K562 (cell line): ENCODE results near the gene S100A8. TPM values are rescaled to one million over a fixed set of nuclear protein-coding genes. Genes with fewer than 3 reads are reported as not detected.

ENCODE experiments used
- ATAC-seq: fragments of 200-7000 bp; cut with Tn5 transposase; 3 replicates; pipeline ENCODE4 v1.9.1; 2020; ENCODE audit warnings: moderate library complexity
- BruUV-seq: library from RNA; stranded (reverse); fragments of 400-500 nt; replicated peaks from 2 replicates; lab custom pipeline; 2021; lab: Mats Ljungman, UMichigan
- CTCF ChIA-PET: fragments of 300-600 bp; formaldehyde crosslinking; extraction: SDS; loops from one replicate; lab custom pipeline; 2021; ENCODE audit warnings: low intra/inter-chr PET ratio; lab: Yijun Ruan, JAX
- POLR2A ChIA-PET: fragments of 300-600, 350-650 bp; sonication (Branson Sonifier 250); formaldehyde crosslinking; extraction: SDS; loops from one replicate; lab custom pipeline; 2021; ENCODE audit warnings: antibody characterized with exemption, inconsistent platforms; lab: Yijun Ruan, JAX
- DNase-seq, 4 experiments: peaks; one replicate each; pipeline versions ENCODE4 v3.0.0 to v3.0.0-alpha.2; 2011 to 2018; ENCODE audit warnings: low spot score in 3 of 4, mixed read lengths in 3 of 4; ENCODE audit errors: extremely low read depth in 1 of 4
- FAIRE-seq: peaks from 2 replicates; lab custom pipeline; 2011; peaks lifted over from hg19 to GRCh38; lab: Jason Lieb, UNC
- H2AFZ ChIP-seq: 2 replicates; pipeline ENCODE4 v1.6.0; 2011; ENCODE audit warnings: low read depth, low read length, control low read depth, inconsistent platforms
- H3K27ac ChIP-seq: fragments of 200-600 bp; 3 replicates; pipeline ENCODE4 v1.8.0; 2011; ENCODE audit warnings: low read depth, mild to moderate bottlenecking, control low read depth, inconsistent platforms, low read length, moderate library complexity, mixed read lengths; ENCODE audit errors: extremely low read depth
- H3K27me3 ChIP-seq, 2 experiments: fragments of 300-600 bp in 1 of 2; 2 replicates in 1 of 2; 3 replicates in 1 of 2; pipeline versions ENCODE4 v1.6.0 to v1.8.0; 2011; ENCODE audit warnings: inconsistent platforms in 2 of 2, low read length in 2 of 2, mild to moderate bottlenecking in 1 of 2, mixed read lengths in 1 of 2, moderate library complexity in 1 of 2; ENCODE audit not compliant: control insufficient read depth in 2 of 2, insufficient read depth in 2 of 2
- H3K36me3 ChIP-seq: fragments of 300-600 bp; 3 replicates; pipeline ENCODE4 v1.8.0; 2011; ENCODE audit warnings: mild to moderate bottlenecking, low read length, inconsistent platforms; ENCODE audit not compliant: control insufficient read depth, insufficient read depth
- H3K4me1 ChIP-seq, 2 experiments: fragments of 200-600 bp in 1 of 2; replicated peaks in 1 of 2; 2 replicates in 1 of 2; 3 replicates in 1 of 2; pipeline versions ENCODE4 v1.5.1 to v1.8.0; 2011; ENCODE audit warnings: inconsistent platforms in 2 of 2, low read length in 2 of 2, mild to moderate bottlenecking in 1 of 2, mixed read lengths in 1 of 2, moderate library complexity in 1 of 2; ENCODE audit not compliant: control insufficient read depth in 2 of 2, insufficient read depth in 2 of 2
- H3K4me2 ChIP-seq: 2 replicates; pipeline ENCODE4 v1.6.1; 2011; ENCODE audit warnings: low read length, control low read depth, inconsistent platforms, mixed read lengths; ENCODE audit not compliant: insufficient read depth
- H3K4me3 ChIP-seq: fragments of 200-600 bp; sonication (generic), shearing (Covaris generic); 2 replicates; pipeline ENCODE4 v1.5.1; 2016; ENCODE audit warnings: control low read depth, inconsistent platforms
- H3K79me2 ChIP-seq: fragments of 200-600 bp; 3 replicates; pipeline ENCODE4 v1.8.0; 2011; ENCODE audit warnings: low read length, inconsistent platforms; ENCODE audit not compliant: control insufficient read depth, insufficient read depth
- H3K9ac ChIP-seq, 2 experiments: 2 replicates each; pipeline versions ENCODE4 v1.6.0 to v1.6.1; 2011; ENCODE audit warnings: low read depth in 2 of 2, low read length in 2 of 2, control low read depth in 1 of 2, inconsistent platforms in 1 of 2, mild to moderate bottlenecking in 1 of 2, mixed read lengths in 1 of 2; ENCODE audit not compliant: insufficient read depth in 1 of 2
- H3K9me1 ChIP-seq: one replicate; pipeline ENCODE4 v1.6.0; 2011; ENCODE audit warnings: inconsistent platforms, mild to moderate bottlenecking, low read length, moderate library complexity; ENCODE audit not compliant: control insufficient read depth, insufficient read depth
- H3K9me3 ChIP-seq: replicated peaks from 2 replicates; pipeline ENCODE4 v1.5.1; 2011; ENCODE audit warnings: low read depth, low read length, inconsistent platforms; ENCODE audit not compliant: control insufficient read depth, insufficient read depth
- H4K20me1 ChIP-seq: replicated peaks from 2 replicates; pipeline ENCODE4 v1.6.1; 2011; ENCODE audit warnings: low read length, inconsistent platforms, mixed read lengths; ENCODE audit not compliant: control insufficient read depth, insufficient read depth
- CBFA2T3 ChIP-seq: fragments of 450-650 bp; IDR thresholded peaks from 2 replicates; pipeline ENCODE4 v1.6.1; 2017
- CC2D1A ChIP-seq: fragments of 450-650 bp; IDR thresholded peaks from 2 replicates; pipeline ENCODE4 v1.6.1; 2017; ENCODE audit warnings: mild to moderate bottlenecking
- TCFL5 ChIP-seq: fragments of 250-450 bp; sonication (Bioruptor Pico); conservative IDR thresholded peaks from 2 replicates; pipeline ENCODE4 v1.6.1; 2021; ENCODE audit warnings: mild to moderate bottlenecking, moderate library complexity, matching md5 sums
- XRCC3 ChIP-seq: fragments of 450-650 bp; IDR thresholded peaks from 2 replicates; pipeline ENCODE4 v1.6.1; 2017; ENCODE audit warnings: mild to moderate bottlenecking, moderate library complexity
- YY1 ChIP-seq, 3 experiments: IDR thresholded peaks; 2 replicates each; pipeline ENCODE4 v1.6.1; 2011; ENCODE audit warnings: low read length in 2 of 3, mild to moderate bottlenecking in 2 of 3, moderate library complexity in 2 of 3, borderline replicate concordance in 1 of 3, control low read depth in 1 of 3, low read depth in 1 of 3; ENCODE audit not compliant: insufficient read depth in 3 of 3, insufficient replicate concordance in 2 of 3, control insufficient read depth in 1 of 3, insufficient read length in 1 of 3; ENCODE audit errors: extremely low read depth in 1 of 3
- ZNF436 ChIP-seq: fragments of 250-450, 450-650 bp; sonication (Bioruptor Pico); formaldehyde crosslinking; IDR thresholded peaks from 2 replicates; pipeline ENCODE4 v1.7.0; 2020; ENCODE audit warnings: mild to moderate bottlenecking
- WGBS: fragments of 100-300 bp; shearing (Covaris generic); methylation state at CpG from one replicate; pipeline ENCODE4 v1.1.6; 2016; ENCODE audit warnings: low coverage, mixed read lengths; ENCODE audit not compliant: insufficient coverage; ENCODE audit errors: missing lambda C conversion rate; 5-methylcytosine and 5-hydroxymethylcytosine counted together
- in situ Hi-C: fragments of 300-500 bp; cut with MboI; formaldehyde crosslinking; loops from 4 replicates; pipeline ENCODE4 v1.15.0; 2018; ENCODE audit warnings: inconsistent platforms, mixed read lengths
- intact Hi-C: fragments of 100-400 bp; cut with micrococcal nuclease; formaldehyde crosslinking; loops from 2 replicates; pipeline ENCODE4 v1.14.2; 2022
- polyA plus RNA-seq, 8 experiments: library from polyadenylated mRNA; depleted of rRNA in 4 of 8; stranded (reverse) in 5 of 8; unstranded in 3 of 8; fragments of >200 nt; fragmentation: Nextera tagmentation in 2 of 8; fragmentation: Illumina TruSeq in 1 of 8; extraction: Ambion mirVana in 2 of 8; extraction: Trizol in 1 of 8; gene quantifications; 2 replicates each; pipeline versions ENCODE4 v1.2.1 to v1.2.3, GENCODE V29; 2011 to 2014; ENCODE audit warnings: inconsistent platforms in 1 of 8, missing spikeins in 1 of 8
- total RNA-seq, 7 experiments: library from RNA; depleted of rRNA in 6 of 7; stranded (reverse); fragments of >200 nt in 6 of 7; fragmentation: Illumina TruSeq in 2 of 7; extraction: Trizol in 2 of 7; gene quantifications; 2 replicates each; pipeline versions ENCODE4 v1.2.1 to v1.2.3, GENCODE V29; 2011 to 2021; ENCODE audit warnings: low replicate concordance in 1 of 7
- TF ChIP-seq, protein P1 (sequence below): sonication (generic); formaldehyde crosslinking; IDR thresholded peaks from 2 replicates; pipeline ENCODE4 v1.8.0; 2023; ENCODE audit warnings: mild to moderate bottlenecking, missing genetic modification reagents

The S100A8 gene
- total and polyA plus RNA-seq, 9 of the 15 experiments (the other 6 are each of a cell fraction or from before 2014, with no cell fraction given), result 0.15 to 0.60 TPM; not detected in 7

DNA sequence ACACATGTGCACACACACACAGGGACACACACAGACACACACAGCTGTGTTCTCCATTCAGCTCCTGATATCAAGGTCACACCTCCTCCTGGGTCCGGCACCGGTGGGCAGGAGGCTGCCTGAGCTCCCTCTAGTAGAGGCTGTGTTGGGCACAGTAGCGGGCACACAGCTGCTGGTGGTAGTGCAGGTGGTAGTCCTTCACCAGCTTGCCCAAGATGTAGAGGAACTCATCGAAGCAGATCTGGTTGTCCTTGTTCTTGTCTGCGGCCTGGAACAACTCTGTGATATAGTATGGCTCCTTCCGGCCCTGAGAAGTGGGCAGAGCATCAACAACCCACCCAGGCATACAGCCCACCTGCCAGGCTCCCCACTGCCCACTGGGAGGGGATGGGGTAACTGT lies 5.6 kb upstream of the S100A8 start:
- no peak for TF ChIP-seq CBFA2T3
- TF ChIP-seq CC2D1A, result no peak
- no peak for TF ChIP-seq XRCC3
- TF ChIP-seq TCFL5, result no peak
- TF ChIP-seq YY1 (IDR thresholded peaks at IDR 0.05; ENCODE audit: borderline replicate concordance in 1 of 3, control insufficient read depth in 1 of 3, extremely low read depth in 1 of 3, insufficient read depth in 3 of 3, insufficient read length in 1 of 3, insufficient replicate concordance in 2 of 3, low read depth in 1 of 3, low read length in 2 of 3), result no peak
- TF ChIP-seq, protein P1, sequence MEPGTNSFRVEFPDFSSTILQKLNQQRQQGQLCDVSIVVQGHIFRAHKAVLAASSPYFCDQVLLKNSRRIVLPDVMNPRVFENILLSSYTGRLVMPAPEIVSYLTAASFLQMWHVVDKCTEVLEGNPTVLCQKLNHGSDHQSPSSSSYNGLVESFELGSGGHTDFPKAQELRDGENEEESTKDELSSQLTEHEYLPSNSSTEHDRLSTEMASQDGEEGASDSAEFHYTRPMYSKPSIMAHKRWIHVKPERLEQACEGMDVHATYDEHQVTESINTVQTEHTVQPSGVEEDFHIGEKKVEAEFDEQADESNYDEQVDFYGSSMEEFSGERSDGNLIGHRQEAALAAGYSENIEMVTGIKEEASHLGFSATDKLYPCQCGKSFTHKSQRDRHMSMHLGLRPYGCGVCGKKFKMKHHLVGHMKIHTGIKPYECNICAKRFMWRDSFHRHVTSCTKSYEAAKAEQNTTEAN, result no peak
- TF ChIP-seq ZNF436 (CRISPR knock-in tag), result no peak
- Histone ChIP-seq H4K20me1 (peaks cover 4% of the 10 kb centered on the region; the same call in 1 of the 2 replicates), H3K4me1 (no peaks in the 10 kb centered on the region), H3K9me3 (no peaks in the 10 kb centered on the region), H3K9ac (no peak overlapping the region), H3K27me3 (peaks cover 28 to 64% of the 10 kb centered on the region in 2 experiments; a peak in 4 of 5 replicates), H2AFZ (no peak overlapping the region), H3K4me3 (no peak overlapping the region), H3K9me1 (no peaks in the 10 kb centered on the region), H3K27ac (no peak overlapping the region), H3K79me2 (no peaks in the 10 kb centered on the region), H3K36me3 (no peaks in the 10 kb centered on the region), H3K4me2 (no peak overlapping the region)
- DNase-seq (no peak), ATAC-seq (no peak), FAIRE-seq (no peak)
- in situ Hi-C loops, result no loop called here
- WGBS, result 0% methylated on average over 6 of the region's 6 CpGs
- ChIA-PET POLR2A (interaction anchor here (0.6 to 1.1 kb wide), 3 partner anchors 10 to 17 kb away, joined by 3 to 5 read pairs (median 3); no protein-coding TSS in a partner anchor), CTCF (no interaction called here)
- no TSS peak for BruUV-seq
- intact Hi-C loops, result no loop called here
